ENCODE data around the gene C14orf132. TPM values are rescaled to one million over a fixed set of nuclear protein-coding genes. Genes with fewer than 3 reads are reported as not detected.

C14orf132 gene
- total and polyA plus RNA-seq, 2 of the 4 experiments (the other 2 are of a cell fraction): 6.3 to 13.5 TPM

GRCh38 chr14:96062506-96062905 is 23.3 kb downstream of the C14orf132 start:
- Histone ChIP-seq H3K4me2 (ENCODE audit: low read depth, low read length) (no peak overlapping the region), H3K4ac (ENCODE audit: low read depth, low read length) (no peak overlapping the region), H3K27me3 (ENCODE audit: control insufficient read depth, insufficient read depth, low read length) (no peaks in the 10 kb centered on the region), H4K8ac (ENCODE audit: low read depth in 2 of 2, low read length in 2 of 2) (no peak overlapping the region), H2BK5ac (ENCODE audit: low read depth, low read length, poor library complexity, severe bottlenecking) (no peak overlapping the region), H2AK9ac (replicated peaks; ENCODE audit: low read depth, low read length, poor library complexity) (no peak overlapping the region), H3K27ac (ENCODE audit: insufficient read depth, low read length) (no peak overlapping the region), H3K56ac (ENCODE audit: extremely low read depth, insufficient read depth, low read length) (no peak overlapping the region), H3K18ac (ENCODE audit: low read depth, low read length) (no peak overlapping the region), H2BK120ac (ENCODE audit: low read depth, low read length) (no peak overlapping the region), H3K79me1 (ENCODE audit: low read depth in 1 of 2, low read length in 2 of 2) (peaks cover 17 to 55% of the 10 kb centered on the region in 2 experiments), H2BK20ac (ENCODE audit: low read depth, low read length) (no peak overlapping the region), H3K36me3 (ENCODE audit: control insufficient read depth, insufficient read depth, low read length) (peaks cover 16% of the 10 kb centered on the region; the same call in 1 of the 2 replicates), H3K23ac (ENCODE audit: low read depth, low read length) (no peak overlapping the region), H2BK15ac (ENCODE audit: low read depth, low read length) (no peak overlapping the region), H4K20me1 (ENCODE audit: insufficient read depth, low read length) (peaks cover 39% of the 10 kb centered on the region), H3K4me1 (ENCODE audit: control insufficient read depth, insufficient read depth, low read length) (no peaks in the 10 kb centered on the region), H3K14ac (replicated peaks; ENCODE audit: low read depth, low read length) (no peak overlapping the region), H3K9me3 (ENCODE audit: control insufficient read depth, insufficient read depth, low read length) (no peaks in the 10 kb centered on the region), H3K9me1 (ENCODE audit: insufficient read depth, low read length) (peaks cover 23% of the 10 kb centered on the region), H4K5ac (ENCODE audit: low read depth, low read length) (no peak overlapping the region), H2AFZ (replicated peaks; ENCODE audit: low read length, poor library complexity) (no peak overlapping the region), H3K9ac (ENCODE audit: low read depth, low read length) (no peak overlapping the region), H2AK5ac (ENCODE audit: low read depth, low read length) (no peak overlapping the region), H4K91ac (ENCODE audit: insufficient read depth, low read depth, low read length) (no peak overlapping the region), H3K4me3 (ENCODE audit: insufficient read depth, low read depth, low read length) (no peak overlapping the region)
- DNase-seq (no peak), ATAC-seq (ENCODE audit: low read depth) (no peak)
- ChIA-PET POLR2A (ENCODE audit: unreplicated experiment) (no interaction called here), CTCF (interaction anchor here (0.9 to 1.5 kb wide), 2 partner anchors 13 to 28 kb away, joined by 3 read pairs; no protein-coding TSS in a partner anchor)
- WGBS, 2 experiments (ENCODE audit: extremely low coverage in 2 of 2, insufficient read length in 1 of 2): 94% methylated on average over 5 of the region's 6 CpGs; no CpG with 5 or more reads in 1 of the 2 experiments
- dilution Hi-C loops (cut with HindIII; ENCODE audit: low sequenced_read_pairs, unreplicated experiment) (no loop called here), intact Hi-C loops (cut with micrococcal nuclease) (no loop called here), in situ Hi-C loops (cut with MboI; ENCODE audit: low sequenced_read_pairs) (no loop called here)
- no peak for TF ChIP-seq CTCF (conservative IDR thresholded peaks at IDR 0.05; ENCODE audit: low read depth, low read length)
- no peak for TF ChIP-seq POLR2A (IDR thresholded peaks at IDR 0.05; ENCODE audit: low read depth, low read length)
- TF ChIP-seq RFX5 (IDR thresholded peaks at IDR 0.05; ENCODE audit: low read depth, low read length): no peak
- TF ChIP-seq SMC3 (IDR thresholded peaks at IDR 0.05; ENCODE audit: low read depth, low read length): no peak
- no peak for TF ChIP-seq CHD1 (IDR thresholded peaks at IDR 0.05; ENCODE audit: low read depth, low read length)
- no peak for TF ChIP-seq BHLHE40 (IDR thresholded peaks at IDR 0.05; ENCODE audit: low read depth, low read length)
- TF ChIP-seq MXI1 (IDR thresholded peaks at IDR 0.05; ENCODE audit: borderline replicate concordance, low read depth, low read length): no peak
- TF ChIP-seq ELK1 (IDR thresholded peaks at IDR 0.05; ENCODE audit: borderline replicate concordance, low read depth, low read length): no peak
- TF ChIP-seq CEBPB (IDR thresholded peaks at IDR 0.05; ENCODE audit: low read depth, low read length): no peak
- TF ChIP-seq MAFK (IDR thresholded peaks at IDR 0.05; ENCODE audit: low read depth, low read length): no peak
- no peak for TF ChIP-seq MAZ (IDR thresholded peaks at IDR 0.05; ENCODE audit: borderline replicate concordance, low read depth, low read length)
- no peak for TF ChIP-seq NFE2L2 (IDR thresholded peaks at IDR 0.05; ENCODE audit: low read depth, low read length)
- no peak for TF ChIP-seq RAD21 (IDR thresholded peaks at IDR 0.05; ENCODE audit: low read length)
- BruUV-seq (replicated peaks): no TSS peak
